Naive B cell (primary cell): Measurements from ENCODE around the gene ZNF787. TPM values are rescaled to one million over a fixed set of nuclear protein-coding genes. Genes with fewer than 3 reads are reported as not detected.

ENCODE experiments used
- ATAC-seq, 2 donors: fragments of 150-1000 bp; cut with Tn5 transposase; 2 replicates each; pipeline ENCODE4 v1.10.0; 2021; ENCODE audit warnings: low read depth in 2 of 2, mild to moderate bottlenecking in 2 of 2, moderate library complexity in 2 of 2
- DNase-seq: peaks from one replicate; pipeline ENCODE4 v3.0.0; 2022
- H3K27ac Mint-ChIP-seq, 6 donors: one replicate each; pipeline ENCODE4 v1.8.0; 2020 to 2022; ENCODE audit warnings: mild to moderate bottlenecking in 6 of 6, mixed read lengths in 6 of 6, moderate library complexity in 5 of 6, inconsistent platforms in 2 of 6
- H3K27me3 Mint-ChIP-seq, 3 donors: one replicate each; pipeline ENCODE4 v1.8.0; 2021 to 2022; ENCODE audit warnings: mixed read lengths in 3 of 3, mild to moderate bottlenecking in 1 of 3
- H3K36me3 Mint-ChIP-seq, 2 donors: one replicate each; pipeline ENCODE4 v1.8.0; 2020 to 2022; ENCODE audit warnings: mixed read lengths in 2 of 2, inconsistent platforms in 1 of 2, mild to moderate bottlenecking in 1 of 2
- H3K4me1 Mint-ChIP-seq, 3 donors: one replicate each; pipeline ENCODE4 v1.8.0; 2020 to 2022; ENCODE audit warnings: mixed read lengths in 3 of 3, inconsistent platforms in 1 of 3, mild to moderate bottlenecking in 1 of 3, moderate library complexity in 1 of 3
- H3K4me3 Mint-ChIP-seq, 8 donors: one replicate each; pipeline ENCODE4 v1.8.0; 2020 to 2022; ENCODE audit warnings: mild to moderate bottlenecking in 8 of 8, mixed read lengths in 8 of 8, moderate library complexity in 8 of 8, inconsistent platforms in 2 of 8
- H3K9me3 Mint-ChIP-seq, 7 donors: one replicate each; pipeline ENCODE4 v1.8.0; 2020 to 2022; ENCODE audit warnings: mixed read lengths in 7 of 7, mild to moderate bottlenecking in 5 of 7, inconsistent platforms in 2 of 7, moderate library complexity in 1 of 7
- polyA plus RNA-seq, 6 donors: library from polyadenylated mRNA; unstranded; fragments of 300-500 nt; fragmentation: Illumina TruSeq; gene quantifications; one replicate each; pipeline ENCODE4 v1.2.3, GENCODE V29; 2021; ENCODE audit warnings: low read depth in 6 of 6

The ZNF787 gene
- polyA plus RNA-seq, 6 donors from 2014 or later, result 1.4 to 4.7 (median 2.5) TPM

- no peak for ATAC-seq
These were observed 3.5 kb upstream of the ZNF787 start for GRCh38 chr19:56124578-56124977.

GRCh38 chr19:56123266-56123891, 2.3 kb upstream of the ZNF787 start:
- peak overlapping the region in 1 of 8 donors; percentile 64 for H3K4me3 Mint-ChIP-seq
- no peaks in the 10 kb centered on the region for H3K9me3 Mint-ChIP-seq
- peak overlapping the region in 1 of 6 donors; percentile 19 for H3K27ac Mint-ChIP-seq
- H3K27me3 Mint-ChIP-seq, result no peaks in the 10 kb centered on the region
- H3K36me3 Mint-ChIP-seq, result no peaks in the 10 kb centered on the region
- DNase-seq, result no peak
- ATAC-seq, result no peak
- peaks cover 19 to 28% (median 21%) of the 10 kb centered on the region in 3 donors for H3K4me1 Mint-ChIP-seq

More at GRCh38 chr19:56124578-56124977, 3.5 kb upstream of the ZNF787 start:
- Mint-ChIP-seq H3K9me3 (no peaks in the 10 kb centered on the region), H3K27ac (peak overlapping the region in 1 of 6 donors; percentile 79), H3K4me1 (peaks cover 9 to 16% (median 10%) of the 10 kb centered on the region in 3 donors), H3K4me3 (no peak overlapping the region), H3K27me3 (no peaks in the 10 kb centered on the region), H3K36me3 (no peaks in the 10 kb centered on the region)
- no peak for DNase-seq

- H3K4me3 Mint-ChIP-seq, result peak overlapping the region; percentile 81 to 98 (median 95)
- H3K9me3 Mint-ChIP-seq, result no peaks in the 10 kb centered on the region
- no peaks in the 10 kb centered on the region for H3K36me3 Mint-ChIP-seq
- H3K27me3 Mint-ChIP-seq, result no peaks in the 10 kb centered on the region
- peak overlapping the region; percentile 98 to 100 (median 99) for H3K27ac Mint-ChIP-seq
- H3K4me1 Mint-ChIP-seq, result peaks cover 31 to 51% (median 37%) of the 10 kb centered on the region in 3 donors
- DNase-seq, result peak; percentile 91
- ATAC-seq, result peak; percentile 58 to 61
These were observed 520 bp downstream of the ZNF787 start for GRCh38 chr19:56120371-56121179.

GRCh38 chr19:56120002-56120370, 1.1 kb downstream of the ZNF787 start:
- H3K27ac Mint-ChIP-seq, result peak overlapping the region; percentile 97 to 99 (median 98)
- no peaks in the 10 kb centered on the region for H3K9me3 Mint-ChIP-seq
- peak overlapping the region; percentile 77 to 95 (median 94) for H3K4me3 Mint-ChIP-seq
- H3K27me3 Mint-ChIP-seq, result no peaks in the 10 kb centered on the region
- H3K36me3 Mint-ChIP-seq, result no peaks in the 10 kb centered on the region
- peaks cover 32 to 55% (median 41%) of the 10 kb centered on the region in 3 donors for H3K4me1 Mint-ChIP-seq
- no peak for ATAC-seq
- DNase-seq, result no peak

- Mint-ChIP-seq H3K9me3 (no peaks in the 10 kb centered on the region), H3K36me3 (no peaks in the 10 kb centered on the region), H3K27me3 (no peaks in the 10 kb centered on the region), H3K4me1 (peaks cover 36 to 59% (median 45%) of the 10 kb centered on the region in 3 donors), H3K27ac (peak overlapping the region; percentile 97 to 99 (median 98)), H3K4me3 (peak overlapping the region; percentile 77 to 95 (median 94))
- DNase-seq, result no peak
- no peak for ATAC-seq
These were observed 1.5 kb downstream of the ZNF787 start for GRCh38 chr19:56119582-56119978.

GRCh38 chr19:56118666-56119581, 2.2 kb downstream of the ZNF787 start:
- peaks cover 43 to 65% (median 52%) of the 10 kb centered on the region in 3 donors for H3K4me1 Mint-ChIP-seq
- no peak for ATAC-seq

GRCh38 chr19:56117889-56118288, 3.2 kb downstream of the ZNF787 start:
- no peaks in the 10 kb centered on the region for H3K9me3 Mint-ChIP-seq

More at GRCh38 chr19:56118666-56119581, 2.2 kb downstream of the ZNF787 start:
- Mint-ChIP-seq H3K27ac (peak overlapping the region; percentile 97 to 99 (median 98)), H3K9me3 (no peaks in the 10 kb centered on the region), H3K4me3 (peak overlapping the region; percentile 77 to 95 (median 94)), H3K27me3 (no peaks in the 10 kb centered on the region), H3K36me3 (no peaks in the 10 kb centered on the region)
- DNase-seq, result no peak

GRCh38 chr19:56117376-56117884, 3.7 kb downstream of the ZNF787 start:
- ATAC-seq (no peak), DNase-seq (no peak)
- Mint-ChIP-seq H3K27me3 (no peaks in the 10 kb centered on the region), H3K36me3 (no peaks in the 10 kb centered on the region), H3K4me3 (peak overlapping the region in 2 of 8 donors; percentile 20 to 77), H3K4me1 (peaks cover 56 to 79% (median 67%) of the 10 kb centered on the region in 3 donors), H3K9me3 (no peaks in the 10 kb centered on the region), H3K27ac (peak overlapping the region in 5 of 6 donors; percentile 15 to 99 (median 57))

More at GRCh38 chr19:56117889-56118288, 3.2 kb downstream of the ZNF787 start:
- Mint-ChIP-seq H3K4me3 (peak overlapping the region in 3 of 8 donors; percentile 12 to 77 (median 20)), H3K27me3 (no peaks in the 10 kb centered on the region), H3K27ac (peak overlapping the region in 5 of 6 donors; percentile 15 to 99 (median 88)), H3K36me3 (no peaks in the 10 kb centered on the region), H3K4me1 (peaks cover 51 to 75% (median 62%) of the 10 kb centered on the region in 3 donors)
- no peak for ATAC-seq
- DNase-seq, result no peak

- peaks cover 63 to 81% (median 75%) of the 10 kb centered on the region in 3 donors for H3K4me1 Mint-ChIP-seq
- no peaks in the 10 kb centered on the region for H3K27me3 Mint-ChIP-seq
- H3K36me3 Mint-ChIP-seq, result no peaks in the 10 kb centered on the region
- H3K4me3 Mint-ChIP-seq, result peak overlapping the region in 2 of 8 donors; percentile 72 to 74
- no peaks in the 10 kb centered on the region for H3K9me3 Mint-ChIP-seq
- DNase-seq (no peak), ATAC-seq (no peak)
- peak overlapping the region; percentile 17 to 90 (median 58) for H3K27ac Mint-ChIP-seq
These were observed 4.5 kb downstream of the ZNF787 start for GRCh38 chr19:56116606-56117005.

- peaks cover 67 to 91% (median 85%) of the 10 kb centered on the region in 3 donors for H3K4me1 Mint-ChIP-seq
- no peaks in the 10 kb centered on the region for H3K36me3 Mint-ChIP-seq
- H3K27me3 Mint-ChIP-seq, result no peaks in the 10 kb centered on the region
- H3K4me3 Mint-ChIP-seq, result peak overlapping the region in 5 of 8 donors; percentile 20 to 88 (median 36)
- H3K27ac Mint-ChIP-seq, result peak overlapping the region in 5 of 6 donors; percentile 54 to 98 (median 82)
- DNase-seq (no peak), ATAC-seq (no peak)
- H3K9me3 Mint-ChIP-seq, result no peaks in the 10 kb centered on the region
These were observed 5.6 kb downstream of the ZNF787 start for GRCh38 chr19:56115490-56115889.

- Mint-ChIP-seq H3K36me3 (no peaks in the 10 kb centered on the region), H3K27me3 (no peaks in the 10 kb centered on the region), H3K4me3 (peak overlapping the region in 7 of 8 donors; percentile 24 to 88 (median 66)), H3K27ac (peak overlapping the region; percentile 82 to 98 (median 94)), H3K9me3 (no peaks in the 10 kb centered on the region), H3K4me1 (peaks cover 64 to 91% (median 84%) of the 10 kb centered on the region in 3 donors)
- ATAC-seq, result no peak
- no peak for DNase-seq
These were observed 6.4 kb downstream of the ZNF787 start for GRCh38 chr19:56114778-56115110.

GRCh38 chr19:56114051-56114777, 6.9 kb downstream of the ZNF787 start:
- H3K4me3 Mint-ChIP-seq, result peak overlapping the region; percentile 62 to 89 (median 86)
- no peaks in the 10 kb centered on the region for H3K9me3 Mint-ChIP-seq
- no peaks in the 10 kb centered on the region for H3K27me3 Mint-ChIP-seq
- DNase-seq (no peak), ATAC-seq (no peak)
- H3K4me1 Mint-ChIP-seq, result peaks cover 58 to 91% (median 81%) of the 10 kb centered on the region in 3 donors
- H3K27ac Mint-ChIP-seq, result peak overlapping the region; percentile 54 to 98 (median 97)
- H3K36me3 Mint-ChIP-seq, result no peaks in the 10 kb centered on the region
